ENCODE measurements around the gene HOXC4. TPM values are rescaled to one million over a fixed set of nuclear protein-coding genes. Genes with fewer than 3 reads are reported as not detected.
A peak's percentile ranks its signal among the peaks of the same experiment; 100 is the strongest.

Gene HOXC4
- total and polyA plus RNA-seq, 10 donors = 0.49 to 2.6 (median 1.4) TPM

GRCh38 chr12:54031480-54031879, 22.2 kb upstream of the HOXC4 start:
- Histone ChIP-seq H3K9me3 (peaks cover 0 to 11% (median 5%) of the 10 kb centered on the region in 8 donors), H3K27me3 (replicated peaks in 1 of 7) (peaks cover 17 to 100% (median 98%) of the 10 kb centered on the region in 7 donors), H3K4me3 (no peak overlapping the region), H3K4me1 (peaks cover 5 to 62% (median 34%) of the 10 kb centered on the region in 6 donors), H3K27ac (no peak overlapping the region), H3K36me3 (no peaks in the 10 kb centered on the region)
- WGBS, 5 donors = 27 to 40% (median 35%) methylated on average over 16 of the region's 16 CpGs
- intact Hi-C loops (cut with DNase I; ENCODE audit: low total_unique reads) = loop anchor here (5.0 kb wide), 1 partner anchor 161 kb away; no protein-coding TSS in a partner anchor
- no peak for TF ChIP-seq CTCF (IDR thresholded peaks at IDR 0.05 in 8 of 11, conservative IDR thresholded peaks at IDR 0.05 in 3 of 11)
- TF ChIP-seq POLR2A (IDR thresholded peaks at IDR 0.05) = no peak
- no peak for TF ChIP-seq POLR2AphosphoS5 (IDR thresholded peaks at IDR 0.05)
- no peak for DNase-seq

GRCh38 chr12:54032086-54032619, 21.5 kb upstream of the HOXC4 start:
- intact Hi-C loops (cut with DNase I; ENCODE audit: low total_unique reads) = loop anchor here (5.0 kb wide), 1 partner anchor 160 kb away; no protein-coding TSS in a partner anchor
- Histone ChIP-seq H3K9me3 (peaks cover 0 to 11% (median 5%) of the 10 kb centered on the region in 8 donors), H3K4me3 (no peak overlapping the region), H3K36me3 (no peaks in the 10 kb centered on the region), H3K4me1 (peaks cover 5 to 62% (median 33%) of the 10 kb centered on the region in 6 donors), H3K27me3 (replicated peaks in 1 of 7) (peaks cover 17 to 100% (median 98%) of the 10 kb centered on the region in 7 donors), H3K27ac (no peak overlapping the region)
- no peak for DNase-seq
- 36 to 41% (median 37%) methylated on average over 6 of the region's 6 CpGs for WGBS, 5 donors
- TF ChIP-seq POLR2A (IDR thresholded peaks at IDR 0.05) = no peak

- no peaks in the 10 kb centered on the region for H3K36me3 ChIP-seq
- TF ChIP-seq CTCF (IDR thresholded peaks at IDR 0.05 in 8 of 11, conservative IDR thresholded peaks at IDR 0.05 in 3 of 11) = peak; percentile 86 to 95 (median 94)
- TF ChIP-seq POLR2AphosphoS5 (IDR thresholded peaks at IDR 0.05) = no peak
- no peak for TF ChIP-seq POLR2A (IDR thresholded peaks at IDR 0.05)
- intact Hi-C loops (cut with DNase I; ENCODE audit: low total_unique reads) = loop anchor here (5.0 kb wide), 1 partner anchor 160 kb away; no protein-coding TSS in a partner anchor
- peaks cover 17 to 100% (median 96%) of the 10 kb centered on the region in 7 donors for H3K27me3 ChIP-seq (replicated peaks in 1 of 7)
- no peak within 1 kb of the TSS for H3K27ac ChIP-seq
- DNase-seq = peak; percentile 84
- peak within 1 kb of the TSS in 7 of 8 donors; percentile 10 to 59 (median 26) for H3K4me3 ChIP-seq
- peaks cover 5 to 62% (median 33%) of the 10 kb centered on the region in 6 donors for H3K4me1 ChIP-seq
- 5 to 7% (median 5%) methylated on average over 12 of the region's 12 CpGs for WGBS, 5 donors
- peaks cover 0 to 11% (median 5%) of the 10 kb centered on the region in 8 donors for H3K9me3 ChIP-seq
Observed at GRCh38 chr12:54032627-54033100, 21.0 kb upstream of the HOXC4 start, which contains the start of gene HOXC5. Gene HOXC5, plus strand, starts transcription at chr12:54033050. Its CDS starts 73 bp downstream, at chr12:54033123.

- Histone ChIP-seq H3K27ac (no peak overlapping the region), H3K4me1 (peaks cover 5 to 58% (median 31%) of the 10 kb centered on the region in 6 donors), H3K36me3 (no peaks in the 10 kb centered on the region), H3K27me3 (replicated peaks in 1 of 7) (peaks cover 11 to 100% (median 96%) of the 10 kb centered on the region in 7 donors), H3K4me3 (peak overlapping the region in 7 of 8 donors; percentile 10 to 59 (median 26)), H3K9me3 (peaks cover 0 to 11% (median 5%) of the 10 kb centered on the region in 8 donors)
- intact Hi-C loops (cut with DNase I; ENCODE audit: low total_unique reads) = loop anchor here (5.0 kb wide), 1 partner anchor 159 kb away; no protein-coding TSS in a partner anchor
- TF ChIP-seq POLR2AphosphoS5 (IDR thresholded peaks at IDR 0.05) (no peak), POLR2A (IDR thresholded peaks at IDR 0.05) (no peak), CTCF (IDR thresholded peaks at IDR 0.05 in 8 of 11, conservative IDR thresholded peaks at IDR 0.05 in 3 of 11) (no peak)
- no peak for DNase-seq
- 4 to 5% (median 5%) methylated on average over 41 to 61 of the region's 61 CpGs for WGBS, 5 donors
Observed at GRCh38 chr12:54033106-54033979, 20.3 kb upstream of the HOXC4 start.

Data from spleen (tissue), 11 donors.